ENCODE measurements around the gene CPNE9.
A peak's percentile ranks its signal among the peaks of the same experiment; 100 is the strongest.

CPNE9 gene

GRCh38 chr3:9703240-9703639 is 393 bp upstream of the CPNE9 start:
- no peak for TF ChIP-seq CTCF (IDR thresholded peaks at IDR 0.05; ENCODE audit: low read depth, low read length)
- H3K4me3 ChIP-seq (ENCODE audit: low read depth, low read length) = no peak overlapping the region

- peak overlapping the region; percentile 21; the same call in 1 of the 2 replicates for H3K4me3 ChIP-seq (ENCODE audit: low read depth, low read length)
- TF ChIP-seq CTCF (IDR thresholded peaks at IDR 0.05; ENCODE audit: low read depth, low read length) = no peak
Observed at GRCh38 chr3:9704347-9705322, 1.0 kb downstream of the CPNE9 start.

- TF ChIP-seq CTCF (IDR thresholded peaks at IDR 0.05; ENCODE audit: low read depth, low read length) = no peak
- H3K4me3 ChIP-seq (ENCODE audit: low read depth, low read length) = no peak overlapping the region
Observed at GRCh38 chr3:9710174-9710739, 6.6 kb downstream of the CPNE9 start.

- no peak for TF ChIP-seq CTCF (IDR thresholded peaks at IDR 0.05; ENCODE audit: low read depth, low read length)
- no peak overlapping the region for H3K4me3 ChIP-seq (ENCODE audit: low read depth, low read length)
Observed at GRCh38 chr3:9712415-9712814, 8.8 kb downstream of the CPNE9 start.

- no peak for TF ChIP-seq CTCF (IDR thresholded peaks at IDR 0.05; ENCODE audit: low read depth, low read length)
- no peak overlapping the region for H3K4me3 ChIP-seq (ENCODE audit: low read depth, low read length)
Observed at GRCh38 chr3:9713142-9713541, 9.5 kb downstream of the CPNE9 start.

- TF ChIP-seq CTCF (IDR thresholded peaks at IDR 0.05; ENCODE audit: low read depth, low read length) = no peak
- no peak overlapping the region for H3K4me3 ChIP-seq (ENCODE audit: low read depth, low read length)
Observed at GRCh38 chr3:9715136-9715535, 11.5 kb downstream of the CPNE9 start.

Data from WI38 (cell line).